HG03460 (cell line): ENCODE results near the gene KDM7A.
"Not testable (repeated sequence)": the region's sequence is repeated elsewhere in the genome, so short reads cannot be mapped to it uniquely, and the experiment has no call there.

Experiments used
- ATAC-seq: cut with Tn5 transposase; IDR thresholded peaks from one replicate; pipeline ENCODE4 v1.9.1; 2021; ENCODE audit not compliant: unreplicated experiment

KDM7A gene

GRCh38 chr7:140162081-140162480 is 14.7 kb downstream of the KDM7A start:
- ATAC-seq = not testable (repeated sequence)

GRCh38 chr7:140161047-140161446 is 15.7 kb downstream of the KDM7A start:
- ATAC-seq = no peak

DNA sequence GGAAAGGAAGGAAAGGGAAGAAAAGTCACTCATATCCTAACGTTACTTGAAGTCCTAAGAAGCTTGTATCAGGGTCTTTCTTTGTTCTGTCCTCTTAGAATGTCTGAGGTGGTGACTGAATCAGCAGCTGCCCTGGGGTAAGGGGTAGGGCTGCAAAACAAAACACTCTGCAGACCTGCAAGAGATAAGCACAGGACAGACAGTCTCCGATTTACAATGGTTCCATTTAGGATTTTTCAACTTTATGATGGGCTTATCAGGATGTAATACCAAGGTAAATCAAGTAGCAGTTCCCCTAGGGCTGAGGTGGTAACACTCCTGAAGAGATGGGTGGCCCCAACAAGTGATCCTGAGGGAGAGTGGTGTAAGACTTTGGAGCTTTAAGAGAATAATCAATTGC is 16.5 kb downstream of the KDM7A start:
- no peak for ATAC-seq

DNA sequence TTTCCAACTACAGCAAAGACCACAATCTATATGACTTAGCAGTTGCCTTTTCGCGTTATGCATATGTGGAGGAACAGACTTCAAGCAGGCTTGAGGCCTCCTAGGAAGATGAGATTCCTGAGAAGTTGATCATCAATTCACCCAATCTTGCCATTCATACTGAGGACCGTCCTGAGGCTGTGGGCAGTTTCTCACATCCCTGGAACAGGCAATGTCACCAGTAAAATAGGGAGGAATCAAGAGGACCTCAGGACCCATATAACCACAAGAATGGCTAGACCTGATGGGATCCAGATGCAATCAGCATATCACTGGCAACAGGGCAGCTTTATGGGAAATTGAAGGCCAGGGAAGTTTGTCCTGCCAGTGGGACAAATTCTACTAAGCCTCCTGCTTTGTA is 17.3 kb downstream of the KDM7A start:
- ATAC-seq = no peak

DNA sequence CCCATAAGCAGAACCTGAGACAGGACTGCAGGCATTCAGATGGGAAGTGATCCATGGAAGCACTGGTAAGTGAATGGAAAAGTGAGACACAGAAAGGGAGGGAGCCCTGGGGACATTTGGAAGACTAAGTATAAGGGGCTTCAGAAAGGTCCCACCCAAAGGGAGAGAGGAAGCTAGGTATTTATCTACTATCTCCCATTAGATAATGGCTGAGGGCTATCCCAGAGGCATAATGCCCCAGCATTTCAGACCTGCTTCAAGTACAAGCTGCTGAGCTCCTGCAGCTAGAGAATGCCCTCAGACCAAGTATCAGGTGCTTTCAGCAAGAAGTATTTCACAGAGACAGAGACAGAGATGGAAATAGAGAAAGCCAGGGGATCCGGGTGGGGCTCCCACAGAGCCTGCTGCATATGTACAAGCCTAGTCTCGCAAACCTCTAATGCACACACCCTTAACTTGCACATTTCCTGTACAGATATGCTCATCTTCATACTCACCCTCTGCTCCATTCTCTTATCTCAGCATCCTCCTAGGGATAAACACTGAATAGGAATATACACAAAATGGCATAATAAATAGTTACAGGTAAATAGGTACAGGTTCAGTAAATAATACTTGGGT is 20.2 kb downstream of the KDM7A start:
- no peak for ATAC-seq

DNA sequence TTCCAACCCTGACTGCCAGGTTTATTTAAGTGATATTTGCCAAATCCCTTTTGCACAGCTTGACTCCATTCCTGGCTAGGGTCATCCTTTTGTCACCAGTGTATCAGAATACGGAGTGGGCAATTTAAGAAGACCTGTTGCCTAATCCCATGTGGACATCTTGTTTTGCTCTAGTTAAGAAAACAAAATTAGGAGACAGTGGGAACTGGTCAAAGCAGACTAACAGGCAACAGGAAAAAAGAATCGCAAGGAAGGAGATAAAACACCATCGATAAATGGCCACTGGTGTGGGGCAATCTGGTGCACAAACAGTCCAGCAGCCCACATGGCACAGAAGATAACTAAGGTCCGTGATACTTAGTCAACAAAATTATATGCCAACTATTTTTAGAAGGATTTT is 21.4 kb downstream of the KDM7A start:
- ATAC-seq = no peak

- ATAC-seq = no peak
Observed at GRCh38 chr7:140153666-140154161, 23.1 kb downstream of the KDM7A start.

DNA sequence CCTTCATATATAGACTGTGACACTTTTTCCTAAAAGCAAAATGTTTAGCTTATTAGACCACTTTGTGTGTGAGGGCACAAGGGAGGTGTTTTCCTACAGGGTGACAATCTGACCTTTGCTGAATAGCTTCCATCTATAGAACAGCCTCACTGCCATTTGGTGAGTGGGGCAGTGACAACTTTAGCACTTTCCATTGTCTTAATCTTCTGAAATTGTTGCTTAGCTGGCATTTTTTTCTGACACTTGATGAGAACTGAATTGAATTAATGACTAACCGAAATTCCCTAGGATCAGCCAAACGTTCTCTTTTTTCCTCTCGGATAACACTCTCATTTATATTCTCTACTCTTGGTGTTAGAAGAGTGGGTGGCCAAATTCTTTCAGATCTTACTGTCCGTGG is 30.2 kb downstream of the KDM7A start:
- ATAC-seq = no peak

DNA sequence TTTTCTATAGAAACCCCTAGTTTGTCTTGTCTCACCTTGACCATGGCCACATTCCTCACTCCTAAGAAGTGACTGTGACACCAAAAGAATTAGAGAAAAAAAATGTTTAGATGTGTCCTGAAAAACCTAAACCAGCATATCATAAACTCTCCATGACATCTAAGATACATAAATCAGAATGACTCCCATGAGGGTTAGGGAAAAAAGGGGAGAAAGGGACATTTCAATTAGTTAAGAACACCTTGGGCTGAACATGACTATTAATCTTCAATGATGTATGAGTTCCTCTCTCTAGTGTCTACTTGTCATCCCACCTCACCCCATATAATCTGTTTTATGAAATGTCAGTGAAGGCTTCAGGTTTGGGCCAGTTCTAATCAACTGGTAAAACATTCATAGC is 31.1 kb downstream of the KDM7A start:
- ATAC-seq = no peak

DNA sequence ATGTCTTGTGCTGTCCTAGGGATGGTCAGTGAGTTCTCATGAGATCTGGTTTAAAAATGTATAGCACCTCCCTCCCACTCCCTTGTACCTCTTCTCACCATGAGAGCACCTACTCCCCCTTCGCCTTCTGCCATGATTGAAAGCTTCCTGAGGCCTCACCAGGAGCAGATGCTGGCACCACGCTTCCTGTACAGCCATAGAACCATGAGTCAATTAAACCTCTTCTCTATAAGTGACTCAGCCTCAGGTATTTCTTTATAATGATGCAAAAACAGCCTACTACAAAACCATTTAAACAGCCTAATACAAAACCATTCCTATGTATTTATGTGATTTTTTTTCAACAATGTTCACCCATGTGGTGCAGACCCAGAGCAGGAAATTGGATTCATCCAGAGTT is 32.0 kb downstream of the KDM7A start:
- no peak for ATAC-seq

DNA sequence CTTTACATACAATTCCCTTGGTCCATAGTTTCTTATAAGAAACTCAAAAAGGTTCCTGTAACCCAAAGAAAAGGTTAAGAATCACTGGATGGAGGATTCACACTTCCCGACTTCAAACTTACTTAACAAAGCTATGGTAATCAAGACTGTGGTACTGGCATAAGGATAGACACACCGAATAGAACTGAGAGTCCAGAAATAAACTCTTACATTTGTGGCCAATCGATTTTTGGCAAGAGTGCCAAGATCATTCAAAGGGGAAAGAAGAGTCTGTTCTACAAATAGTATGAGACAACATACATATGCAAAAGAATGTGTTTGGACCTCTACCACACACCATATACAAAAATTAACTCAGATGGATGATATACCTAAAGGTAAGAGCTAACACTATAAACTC is 32.8 kb downstream of the KDM7A start:
- no peak for ATAC-seq

- no peak for ATAC-seq
Observed at GRCh38 chr7:140142031-140142430, 34.8 kb downstream of the KDM7A start.

- no peak for ATAC-seq
Observed at GRCh38 chr7:140141256-140141655, 35.5 kb downstream of the KDM7A start.

DNA sequence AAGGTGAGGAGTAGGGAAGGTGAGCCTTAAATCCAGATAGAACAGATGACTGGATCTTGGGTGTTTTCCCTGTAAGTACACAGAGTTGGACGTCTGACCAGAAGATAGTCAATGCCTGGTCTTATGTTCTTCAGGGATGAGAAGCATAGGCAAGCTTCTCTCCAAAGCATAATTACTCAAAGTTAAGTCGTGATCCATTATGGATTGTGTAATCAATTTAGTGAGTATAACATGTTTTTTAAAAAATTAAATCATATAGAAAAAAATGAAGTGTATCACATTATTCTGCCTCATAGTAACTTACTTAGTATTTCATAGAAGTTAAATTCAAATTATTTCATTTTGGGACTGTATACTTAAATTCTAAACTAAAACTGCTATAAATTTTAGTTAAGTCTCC is 39.7 kb downstream of the KDM7A start:
- ATAC-seq = no peak

GRCh38 chr7:140136073-140136472 is 40.7 kb downstream of the KDM7A start:
- no peak for ATAC-seq

DNA sequence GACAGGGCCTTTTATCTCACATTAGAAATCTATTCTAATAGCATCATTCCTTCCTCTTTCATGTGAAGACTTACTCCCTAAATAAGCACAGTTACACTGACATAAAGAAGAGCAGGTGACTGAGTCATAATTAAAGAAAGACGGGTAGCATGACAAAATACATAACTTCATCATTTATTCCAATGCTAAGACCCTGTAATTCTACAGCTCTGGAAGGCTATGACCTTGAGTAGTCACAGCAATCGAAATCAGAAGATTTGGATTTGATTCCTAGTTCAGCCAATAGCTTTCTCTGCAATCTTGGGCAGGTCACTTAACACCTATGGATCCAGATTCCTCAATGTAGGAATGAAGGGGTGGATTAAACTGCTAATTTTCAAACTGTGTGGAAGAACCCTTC is 42.7 kb downstream of the KDM7A start:
- ATAC-seq = no peak

GRCh38 chr7:140127360-140128127 is 49.2 kb downstream of the KDM7A start:
- ATAC-seq = no peak

DNA sequence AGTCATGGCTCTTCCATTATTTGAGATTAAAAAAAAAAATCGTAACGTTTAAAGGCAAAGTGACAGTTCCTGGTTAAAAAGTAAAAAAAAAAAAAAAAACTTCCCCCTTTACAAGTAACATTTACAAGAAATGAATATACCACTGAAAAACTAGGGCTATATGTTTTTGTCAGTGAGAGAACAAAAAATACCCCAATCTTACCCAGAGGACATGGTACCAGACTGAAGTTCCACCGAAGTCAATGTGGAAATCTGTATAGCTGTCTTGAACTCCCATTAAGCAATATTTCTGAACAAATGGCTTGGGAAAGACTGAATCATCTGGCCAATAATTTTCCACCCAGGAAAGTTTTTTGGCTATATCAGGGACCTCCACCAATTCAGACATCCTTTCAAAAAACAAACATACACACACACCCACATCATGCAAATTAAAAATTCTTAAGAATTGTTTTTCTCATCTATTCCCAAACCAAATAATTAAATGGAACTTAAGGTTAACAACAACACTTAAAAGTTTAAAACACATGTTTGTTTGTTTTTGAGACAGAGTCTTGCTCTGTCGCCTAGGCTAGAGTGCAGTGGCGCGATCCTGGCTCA is 50.2 kb downstream of the KDM7A start:
- ATAC-seq = no peak

GRCh38 chr7:140122965-140123364 is 53.8 kb downstream of the KDM7A start:
- ATAC-seq = no peak

- ATAC-seq = no peak
Observed at GRCh38 chr7:140121326-140121725, 55.5 kb downstream of the KDM7A start.

DNA sequence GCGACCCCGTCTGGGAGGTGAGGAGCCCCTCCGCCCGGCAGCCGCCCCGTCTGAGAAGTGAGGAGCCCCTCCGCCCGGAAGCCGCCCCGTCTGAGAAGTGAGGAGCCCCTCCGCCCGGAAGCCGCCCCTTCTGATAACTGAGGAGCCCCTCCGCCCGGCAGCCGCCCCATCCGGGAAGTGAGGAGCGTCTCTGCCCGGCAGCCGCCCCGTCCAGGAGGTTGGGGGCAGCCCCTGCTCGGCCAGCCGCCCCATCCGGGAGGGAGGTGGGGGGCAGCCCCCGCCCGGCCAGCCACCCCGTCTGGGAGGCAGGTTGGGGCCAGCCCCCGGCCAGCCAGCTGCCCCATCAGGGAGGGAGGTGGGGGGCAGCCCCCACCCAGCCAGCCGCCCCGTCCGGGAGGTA is 62.0 kb downstream of the KDM7A start:
- not testable (repeated sequence) for ATAC-seq

DNA sequence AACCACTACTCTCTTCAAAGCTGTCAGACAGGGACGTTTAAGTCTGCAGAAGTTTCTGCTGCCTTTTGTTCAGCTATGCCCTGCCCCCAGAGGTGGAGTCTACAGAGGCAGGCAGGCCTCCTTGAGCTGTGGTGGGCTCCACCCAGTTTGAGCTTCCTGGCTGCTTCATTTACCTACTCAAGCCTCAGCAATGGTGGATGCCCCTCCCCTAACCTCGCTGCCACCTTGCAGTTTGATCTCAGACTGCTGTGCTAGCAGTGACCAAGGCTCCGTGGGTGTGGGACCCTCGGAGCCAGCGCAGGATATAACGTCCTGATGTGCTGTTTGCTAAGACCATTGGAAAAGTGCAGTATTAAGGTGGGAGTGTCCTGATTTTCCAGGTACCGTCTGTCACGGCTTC is 68.0 kb downstream of the KDM7A start:
- ATAC-seq = not testable (repeated sequence)
